ENCODE measurements around the gene ATAD3C.
"Not testable (repeated sequence)": the region's sequence is repeated elsewhere in the genome, so short reads cannot be mapped to it uniquely, and the experiment has no call there.

ATAD3C gene

DNA sequence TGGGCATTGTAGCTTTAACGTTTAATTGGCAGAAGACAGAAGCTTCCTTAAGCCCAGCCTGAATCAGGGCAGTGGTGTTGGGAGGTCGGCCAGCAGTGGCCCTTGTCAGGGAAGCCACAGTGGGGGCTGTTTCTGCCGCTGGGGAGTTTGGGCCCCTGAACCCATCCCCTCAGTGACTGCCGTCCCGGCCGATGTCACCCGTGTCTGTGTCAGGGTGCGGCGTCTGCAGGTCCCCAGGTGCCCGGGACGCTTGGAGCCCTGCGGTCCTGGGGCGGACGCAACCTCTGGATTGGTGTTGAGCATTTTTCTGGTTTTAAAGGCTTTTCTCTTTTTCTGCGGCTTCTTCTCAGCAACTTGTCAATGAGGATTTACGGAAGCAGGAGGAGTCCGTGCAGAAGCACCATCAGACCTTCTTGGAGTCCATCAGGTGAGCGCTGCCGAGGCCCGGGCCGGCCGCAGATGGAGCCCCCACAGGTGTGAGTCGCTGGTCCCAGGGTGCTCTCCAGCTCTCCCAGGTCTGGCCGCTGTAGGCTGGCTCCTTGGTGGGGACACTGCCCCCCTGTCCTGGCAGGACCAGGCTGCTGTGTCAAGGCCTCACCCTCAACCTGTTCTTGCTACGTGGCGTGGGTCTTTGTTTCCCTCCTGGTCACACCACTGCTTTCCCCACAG is 2.3 kb downstream of the ATAD3C start:
- DNase-seq (ENCODE audit: low spot score) = no peak

DNA sequence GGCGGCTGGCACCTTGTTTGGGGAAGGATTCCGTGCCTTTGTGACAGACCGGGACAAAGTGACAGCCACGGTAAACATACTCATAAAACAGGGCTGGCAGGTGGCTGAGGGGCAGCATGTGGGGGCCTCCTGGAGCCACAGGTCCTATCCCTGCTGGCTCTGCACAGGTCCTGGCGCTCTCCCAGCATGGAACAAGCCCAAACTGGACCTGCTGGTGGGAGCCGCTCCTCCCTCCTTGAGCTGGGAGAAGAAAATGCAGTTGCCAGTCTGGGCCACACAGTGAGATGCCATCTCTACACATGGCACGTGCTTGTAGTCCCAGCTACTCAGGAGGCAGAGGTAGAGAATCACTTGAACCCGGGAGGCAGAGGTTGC is 2.9 kb downstream of the ATAD3C start:
- not testable (repeated sequence) for DNase-seq (ENCODE audit: low spot score)

DNA sequence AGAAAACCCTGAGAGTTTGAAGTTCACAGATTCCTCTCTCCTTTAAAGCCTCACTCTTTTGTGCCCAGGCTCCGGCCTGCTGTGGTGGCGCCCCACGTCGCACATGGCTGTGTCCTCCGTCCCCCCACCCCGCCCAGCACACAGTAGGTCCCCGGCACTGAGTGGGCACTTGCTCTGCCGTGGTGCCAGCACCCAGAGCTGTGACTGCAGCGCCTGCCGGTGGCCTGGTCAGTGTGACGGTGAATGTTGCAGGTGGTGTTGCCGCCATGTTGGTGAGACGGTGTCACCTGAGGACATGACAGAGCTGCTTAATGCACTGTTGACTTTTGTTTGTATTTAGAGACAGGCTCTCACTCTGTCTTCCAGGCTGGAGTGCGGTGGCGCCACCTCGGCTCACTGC is 3.4 kb downstream of the ATAD3C start:
- DNase-seq (ENCODE audit: low spot score) = no peak

DNA sequence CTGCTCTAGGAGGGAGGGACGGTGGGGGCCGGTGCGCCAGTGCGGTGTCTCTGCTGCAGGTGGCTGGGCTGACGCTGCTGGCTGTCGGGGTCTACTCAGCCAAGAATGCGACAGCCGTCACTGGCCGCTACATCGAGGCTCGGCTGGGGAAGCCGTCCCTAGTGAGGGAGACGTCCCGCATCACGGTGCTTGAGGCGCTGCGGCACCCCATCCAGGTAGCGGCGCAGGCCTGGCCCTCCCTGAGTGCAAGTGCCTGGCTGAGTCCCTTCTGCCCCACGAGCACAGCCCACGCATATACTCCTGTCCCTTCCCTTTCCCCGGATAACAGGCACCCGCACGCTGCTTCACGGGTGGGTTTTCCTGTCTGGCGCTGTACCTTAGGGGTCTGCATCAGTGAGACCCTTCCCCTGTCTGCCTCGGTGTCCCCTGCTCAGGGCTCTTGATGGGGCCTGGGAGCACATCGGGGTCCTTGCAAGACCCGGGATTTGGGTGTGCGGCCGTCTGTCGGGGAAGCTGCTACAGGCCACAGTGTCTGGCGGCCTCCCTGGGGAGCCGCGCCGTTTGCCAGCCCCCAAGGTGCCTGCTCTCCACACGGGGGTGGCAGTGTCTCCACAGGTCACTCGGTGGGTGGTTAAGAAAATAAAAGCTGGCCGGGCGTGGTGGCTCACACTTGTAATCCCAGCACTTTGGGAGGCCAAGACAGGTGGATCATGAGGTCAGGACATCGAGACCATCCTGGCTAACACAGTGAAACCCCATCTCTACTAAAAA is 5.0 kb downstream of the ATAD3C start:
- DNase-seq (ENCODE audit: low spot score) = not testable (repeated sequence)

DNA sequence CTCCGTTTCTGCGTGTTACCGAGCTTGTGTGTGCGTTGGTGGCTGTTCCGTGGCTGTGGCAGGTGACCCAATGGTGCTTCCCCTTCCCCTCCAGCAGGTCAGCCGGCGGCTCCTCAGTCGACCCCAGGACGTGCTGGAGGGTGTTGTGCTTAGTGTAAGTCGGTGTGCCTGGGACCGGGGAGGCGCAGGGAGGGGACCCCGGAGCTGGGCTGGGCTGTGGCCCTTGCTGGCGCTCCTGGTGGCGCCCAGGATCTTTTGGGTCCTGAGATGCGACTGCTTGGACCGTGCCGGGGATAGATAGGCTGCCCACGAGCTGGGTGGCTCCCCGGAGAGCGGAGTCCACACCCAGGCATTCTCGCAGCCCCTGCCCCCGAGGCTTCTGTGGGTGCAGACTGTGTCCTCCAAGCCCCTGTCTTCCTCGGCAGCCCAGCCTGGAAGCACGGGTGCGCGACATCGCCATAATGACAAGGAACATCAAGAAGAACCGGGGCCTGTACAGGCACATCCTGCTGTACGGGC is 5.9 kb downstream of the ATAD3C start:
- no peak for DNase-seq (ENCODE audit: low spot score)

DNA sequence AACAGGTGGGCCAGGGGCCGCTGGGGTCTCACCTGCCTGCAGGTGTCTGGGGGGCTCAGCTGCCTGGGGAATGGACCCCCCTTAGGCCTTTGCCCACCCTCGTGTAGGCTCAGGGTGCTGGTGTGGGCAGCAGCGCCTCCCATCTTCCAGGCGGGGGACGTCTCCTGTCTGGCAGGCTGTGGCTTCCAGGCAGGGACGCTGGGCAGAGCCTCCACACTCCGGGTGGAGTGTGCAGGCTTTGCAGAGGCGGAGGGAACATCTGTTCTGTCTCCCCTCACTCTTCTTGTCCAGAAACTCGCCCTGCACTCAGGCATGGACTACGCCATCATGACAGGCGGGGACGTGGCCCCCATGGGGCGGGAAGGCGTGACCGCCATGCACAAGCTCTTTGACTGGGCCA is 6.4 kb downstream of the ATAD3C start:
- not testable (repeated sequence) for DNase-seq (ENCODE audit: low spot score)

DNA sequence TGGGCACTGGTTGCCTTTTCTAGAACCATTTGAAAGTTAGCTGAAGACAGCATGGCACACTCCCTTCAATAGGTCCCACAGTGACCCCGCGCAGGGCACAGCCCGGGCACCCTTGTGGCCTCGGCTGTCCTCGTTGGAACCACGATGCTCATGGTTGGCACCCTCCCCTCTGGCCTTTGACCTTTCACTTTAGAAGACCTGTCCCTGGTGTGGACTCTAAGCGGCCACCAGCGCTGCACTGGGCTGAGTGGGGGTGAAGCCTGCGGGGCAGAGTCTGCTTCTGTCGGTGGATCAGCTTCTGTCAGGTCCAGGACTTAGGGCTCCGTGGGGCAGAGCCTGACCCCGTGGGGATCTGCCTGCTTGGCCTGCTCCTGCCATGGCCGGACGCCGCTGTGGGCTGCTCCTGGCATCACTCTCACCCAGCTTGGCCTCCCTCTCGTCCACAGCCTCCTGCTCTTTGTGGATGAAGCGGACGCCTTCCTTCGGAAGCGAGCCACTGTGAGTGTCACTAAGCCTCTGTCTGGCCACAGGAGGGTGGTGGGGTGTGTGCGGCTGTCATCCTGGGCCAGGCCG is 7.3 kb downstream of the ATAD3C start:
- not testable (repeated sequence) for DNase-seq (ENCODE audit: low spot score)

DNA sequence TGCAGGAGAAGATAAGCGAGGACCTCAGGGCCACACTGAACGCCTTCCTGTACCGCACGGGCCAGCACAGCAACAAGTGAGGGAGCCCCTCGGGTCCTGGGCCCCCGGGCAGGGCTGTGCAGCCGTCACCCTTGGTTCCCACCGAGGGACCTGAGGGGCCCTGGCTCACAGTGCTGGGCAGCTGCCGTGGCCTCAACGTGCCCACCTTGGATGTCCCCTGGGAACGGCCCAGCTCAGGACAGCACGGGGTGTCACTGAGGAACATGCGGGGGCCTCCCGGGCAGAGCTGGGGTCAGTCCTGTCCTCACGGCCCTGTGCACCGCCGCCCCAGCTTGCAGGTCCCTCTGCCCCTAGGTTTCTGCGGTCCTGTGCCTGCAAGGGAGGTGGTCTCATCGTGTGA is 9.7 kb downstream of the ATAD3C start:
- not testable (repeated sequence) for DNase-seq (ENCODE audit: low spot score)

DNA sequence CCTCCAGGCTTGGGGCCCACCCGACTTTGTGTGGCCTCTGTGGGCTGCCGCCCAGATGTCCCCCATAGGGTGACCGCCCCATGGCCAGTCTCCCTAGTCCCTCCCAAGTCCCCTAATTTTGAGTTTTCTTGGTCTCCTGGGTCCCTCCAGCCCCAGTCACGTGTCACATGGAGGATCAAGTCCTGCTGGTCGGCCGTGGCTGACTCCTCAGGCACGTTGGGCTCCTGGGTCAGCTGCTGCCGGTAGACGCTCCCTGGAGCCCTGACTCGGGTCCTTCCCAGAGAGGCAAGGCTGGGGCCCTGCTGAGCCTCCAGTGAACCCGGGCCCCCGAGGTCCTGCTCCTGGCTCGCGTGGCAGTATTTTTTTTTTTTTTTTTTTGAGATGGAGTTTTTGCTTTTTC is 10.2 kb downstream of the ATAD3C start:
- DNase-seq (ENCODE audit: low spot score) = not testable (repeated sequence)

DNA sequence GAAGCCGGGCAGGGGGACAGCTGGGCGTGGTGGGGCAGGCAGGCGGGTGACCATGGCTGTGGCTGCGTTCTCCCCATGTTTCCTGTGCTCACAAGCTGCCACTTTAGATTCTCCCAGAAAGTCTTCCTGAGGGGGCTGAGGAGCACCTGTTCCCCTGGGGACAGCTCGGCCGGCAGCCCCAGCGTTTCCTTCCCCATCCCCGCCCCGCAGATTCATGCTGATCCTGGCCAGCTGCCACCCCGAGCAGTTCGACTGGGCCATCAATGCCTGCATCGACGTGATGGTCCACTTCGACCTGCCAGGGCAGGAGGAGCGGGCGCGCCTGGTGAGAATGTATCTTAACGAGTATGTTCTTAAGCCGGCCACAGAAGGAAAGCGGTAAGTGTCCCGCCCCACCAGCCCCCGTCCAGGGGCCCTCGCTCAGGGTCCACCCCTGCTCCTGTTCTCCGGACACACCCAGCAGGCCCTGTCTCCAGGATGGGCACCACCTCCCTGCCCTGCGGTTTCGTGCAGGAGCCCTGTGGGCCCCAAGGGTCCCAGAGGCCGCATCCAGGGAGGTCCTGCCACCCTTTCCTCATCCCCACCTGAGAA is 11.1 kb downstream of the ATAD3C start:
- DNase-seq (ENCODE audit: low spot score) = no peak

DNA sequence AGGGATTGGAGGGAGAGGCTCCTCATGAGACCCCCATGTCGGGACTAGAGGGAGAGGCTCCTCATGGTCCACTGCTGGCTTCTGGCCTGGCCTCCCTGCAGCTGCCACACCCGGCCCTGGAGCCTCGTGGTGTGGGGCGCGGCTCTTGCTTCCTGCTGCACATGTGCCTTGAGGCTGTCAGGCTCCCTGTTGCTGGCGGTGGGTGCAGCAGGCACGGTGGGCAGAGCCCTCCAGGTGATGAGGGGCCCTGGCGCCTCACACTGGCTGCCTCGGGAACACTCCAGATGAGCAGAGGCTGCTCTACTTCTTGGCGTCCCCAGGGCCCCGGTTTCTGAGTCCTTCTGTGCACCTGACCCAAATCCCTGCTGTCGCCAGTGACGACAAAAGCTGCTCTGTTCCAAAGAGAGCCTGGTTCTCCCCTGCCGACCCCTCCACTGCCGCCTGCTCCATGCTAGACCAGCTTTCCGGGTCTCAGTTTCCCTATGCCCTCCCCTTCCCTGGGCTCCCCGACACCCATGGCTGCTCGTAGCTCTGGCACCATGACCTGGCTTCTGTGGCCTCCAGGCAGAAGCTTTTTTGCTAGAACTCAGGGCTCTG is 12.3 kb downstream of the ATAD3C start:
- DNase-seq (ENCODE audit: low spot score) = no peak

DNA sequence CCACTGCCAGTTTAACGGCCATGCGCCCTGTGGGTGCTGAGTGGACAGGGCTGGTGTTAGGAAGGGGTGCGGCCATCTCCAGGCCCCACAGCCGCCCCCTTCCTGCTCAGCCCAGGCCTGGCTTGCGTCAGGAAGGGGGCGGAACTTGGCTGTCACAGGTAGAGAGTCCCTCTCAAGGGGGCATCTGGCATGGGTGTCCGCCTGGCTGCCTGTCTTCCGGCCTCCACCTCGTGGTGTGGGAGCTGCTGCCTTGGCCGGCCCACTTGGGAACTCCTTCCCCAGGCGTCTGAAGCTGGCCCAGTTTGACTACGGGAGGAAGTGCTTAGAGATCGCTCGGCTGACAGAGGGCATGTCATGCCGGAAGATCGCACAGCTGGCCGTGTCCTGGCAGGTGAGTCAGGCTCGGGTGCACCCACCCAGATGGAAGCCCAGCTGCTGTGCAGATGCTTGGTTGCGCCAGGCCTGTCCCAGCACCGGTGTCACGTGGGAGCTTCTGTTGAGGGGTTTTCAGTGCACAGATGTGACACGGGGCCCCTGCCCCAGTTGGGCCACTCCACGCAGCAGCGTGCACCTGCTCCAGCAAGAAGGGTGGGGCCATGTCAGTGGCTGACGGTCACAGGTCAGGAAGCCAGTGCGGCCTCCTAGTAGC is 13.0 kb downstream of the ATAD3C start:
- DNase-seq (ENCODE audit: low spot score) = no peak

DNA sequence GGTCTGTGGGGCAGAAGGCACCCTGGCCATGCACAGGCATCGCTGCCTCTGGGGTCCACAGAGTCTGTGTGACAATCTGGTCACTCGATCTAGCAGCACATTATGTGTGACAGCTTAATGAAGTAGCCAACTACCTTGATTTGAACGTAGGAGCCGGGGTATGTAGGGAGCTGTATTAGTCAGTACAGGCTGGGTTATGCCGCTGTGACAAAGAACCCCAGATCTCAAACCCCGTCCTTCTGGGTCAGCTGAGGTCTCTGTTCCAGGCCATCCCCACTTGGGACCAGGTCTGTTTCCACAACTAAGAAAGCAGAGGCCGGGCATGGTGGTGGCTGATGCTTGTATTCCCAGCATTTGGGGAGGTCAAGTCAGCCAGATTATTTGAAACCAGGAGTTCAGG is 13.8 kb downstream of the ATAD3C start:
- DNase-seq (ENCODE audit: low spot score) = no peak

DNA sequence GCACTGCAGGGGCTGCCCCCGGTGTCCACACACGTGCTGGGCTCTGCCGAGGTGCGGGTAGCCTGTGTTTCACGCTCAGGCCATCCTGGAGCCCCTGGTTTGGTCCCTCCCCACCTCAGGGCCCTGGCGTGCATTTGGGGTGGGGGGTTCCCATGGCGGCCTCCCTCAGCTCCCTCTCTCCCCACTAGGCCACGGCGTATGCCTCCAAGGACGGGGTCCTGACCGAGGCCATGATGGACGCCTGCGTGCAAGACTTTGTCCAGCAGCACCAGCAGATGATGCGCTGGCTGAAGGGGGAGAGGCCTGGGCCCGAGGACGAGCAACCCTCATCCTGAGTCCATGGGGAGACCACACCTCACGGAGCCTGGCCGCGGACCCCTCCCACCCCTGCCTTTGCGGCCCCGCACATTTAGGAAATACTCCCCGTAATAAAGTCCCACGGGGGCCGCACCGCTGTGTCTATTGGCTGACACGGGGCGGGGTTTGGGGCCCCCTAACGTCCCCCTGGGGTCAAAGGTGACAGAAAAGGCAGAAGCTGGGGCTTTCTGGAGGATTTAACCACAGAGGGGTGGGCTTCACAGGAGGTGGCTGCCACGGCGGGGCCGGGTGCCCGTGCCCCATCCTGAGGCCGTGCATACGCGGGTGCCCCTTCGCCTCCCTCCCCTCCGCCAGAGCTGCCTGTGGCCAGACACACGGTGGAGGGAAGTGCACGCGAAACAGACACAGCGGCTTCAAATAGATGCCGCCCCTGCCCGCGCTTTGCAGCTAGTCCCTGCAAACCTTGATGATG is 18.9 kb downstream of the ATAD3C start:
- DNase-seq (ENCODE audit: low spot score) = not testable (repeated sequence)

DNA sequence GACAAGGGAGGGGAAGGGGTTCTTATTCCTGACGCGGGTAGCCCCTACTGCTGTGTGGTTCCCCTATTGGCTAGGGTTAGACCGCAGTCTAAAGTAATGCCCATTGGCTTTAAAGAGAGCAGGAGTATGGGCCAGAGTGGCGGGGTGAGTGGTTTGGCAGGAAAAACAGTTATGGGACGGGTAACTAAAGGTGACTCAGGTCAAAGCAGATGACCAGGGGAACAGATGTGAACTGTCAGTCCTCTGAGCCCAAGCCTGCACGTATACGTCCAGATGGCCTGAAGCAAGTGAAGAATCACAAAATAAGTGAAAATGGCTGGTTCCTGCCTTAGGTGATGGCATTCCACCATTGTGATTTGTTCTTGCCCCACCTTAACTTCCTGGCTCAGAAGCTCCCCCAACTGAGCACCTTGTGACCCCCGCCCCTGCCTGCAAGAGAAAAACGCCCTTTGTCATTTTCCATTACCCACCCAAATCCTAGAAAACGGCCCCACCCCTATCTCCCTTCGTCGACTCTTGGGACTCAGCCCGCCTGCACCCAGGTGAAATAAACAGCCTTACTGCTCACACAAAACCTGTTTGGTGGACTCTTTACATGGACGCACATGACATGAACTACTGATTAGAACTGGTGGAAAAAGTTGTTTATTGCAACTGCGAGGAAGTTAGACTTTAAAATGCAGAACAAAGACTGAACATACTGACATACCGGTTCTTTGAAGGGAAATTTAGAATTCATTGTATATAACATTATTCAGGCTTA is 21.3 kb downstream of the ATAD3C start:
- DNase-seq (ENCODE audit: low spot score) = no peak

DNA sequence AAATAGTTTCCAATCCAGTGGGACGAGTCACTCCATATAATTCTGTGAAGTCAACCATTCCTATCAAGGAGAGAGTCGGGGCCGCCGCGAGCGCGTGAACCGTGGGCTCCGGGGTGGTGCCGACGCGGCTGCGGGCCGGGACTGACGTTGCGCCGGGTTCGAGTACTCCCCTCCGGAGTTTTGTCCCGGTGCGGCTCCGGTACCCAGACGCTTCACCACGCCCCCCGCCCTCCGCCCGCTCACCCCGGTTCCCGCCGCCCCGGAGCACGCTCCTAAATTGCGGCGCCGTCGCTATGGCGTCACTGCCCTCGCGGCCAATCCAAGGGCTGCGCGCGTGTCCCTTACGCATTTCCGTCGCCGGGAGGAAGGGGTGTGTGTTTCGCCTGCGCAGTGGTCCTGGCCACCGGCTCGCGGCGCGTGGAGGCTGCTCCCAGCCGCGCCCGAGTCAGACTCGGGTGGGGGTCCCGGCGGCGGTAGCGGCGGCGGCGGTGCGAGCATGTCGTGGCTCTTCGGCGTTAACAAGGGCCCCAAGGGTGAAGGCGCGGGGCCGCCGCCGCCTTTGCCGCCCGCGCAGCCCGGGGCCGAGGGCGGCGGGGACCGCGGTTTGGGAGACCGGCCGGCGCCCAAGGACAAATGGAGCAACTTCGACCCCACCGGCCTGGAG is 22.0 kb downstream of the ATAD3C start, which contains the start of gene ATAD3B:
ATAD3B (plus strand) TSS at position 377 of the 664 bp plus-strand sequence; CDS start at position 497, 120 bp downstream.
- peak; percentile 85 for DNase-seq (ENCODE audit: low spot score)

DNA sequence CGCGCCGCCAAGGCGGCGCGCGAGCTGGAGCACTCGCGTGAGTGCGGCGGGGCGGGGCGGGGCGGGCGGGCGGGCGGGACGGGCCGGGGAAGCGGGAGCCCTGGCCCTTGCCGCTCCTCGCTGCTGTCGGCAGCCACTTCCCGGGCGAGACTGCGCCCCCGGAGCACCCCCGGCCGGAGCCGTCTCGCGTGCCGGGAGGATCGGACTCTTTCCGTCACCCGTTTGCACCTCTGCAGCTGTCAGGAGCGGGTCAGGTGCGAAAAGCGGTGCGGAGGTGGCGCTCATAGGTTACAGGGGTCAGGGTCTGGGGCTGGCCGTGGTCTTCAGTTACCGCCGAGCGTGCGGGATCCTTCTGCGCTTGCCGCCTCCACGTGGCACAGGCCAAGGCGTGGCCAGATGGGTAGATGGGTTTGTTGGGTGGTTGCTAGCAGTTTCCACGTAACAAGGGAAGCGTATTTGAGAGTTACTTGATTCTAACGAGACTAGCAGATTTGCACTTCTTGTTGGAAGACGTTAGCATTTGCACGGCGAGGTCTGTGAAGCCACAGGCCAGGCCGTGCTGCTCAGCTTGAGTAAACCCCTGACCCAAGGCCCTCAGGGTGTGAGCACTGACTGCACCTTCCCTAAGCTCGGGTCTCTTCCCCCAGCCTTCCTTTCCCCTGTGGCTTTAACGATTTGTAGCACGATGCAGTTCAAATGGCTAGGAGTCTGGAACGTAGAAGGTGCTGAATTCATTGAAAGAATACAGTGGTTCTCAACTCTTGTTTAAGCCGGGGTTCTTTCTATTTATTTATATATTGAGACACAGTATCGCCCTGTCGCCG is 22.8 kb downstream of the ATAD3C start:
- not testable (repeated sequence) for DNase-seq (ENCODE audit: low spot score)

DNA sequence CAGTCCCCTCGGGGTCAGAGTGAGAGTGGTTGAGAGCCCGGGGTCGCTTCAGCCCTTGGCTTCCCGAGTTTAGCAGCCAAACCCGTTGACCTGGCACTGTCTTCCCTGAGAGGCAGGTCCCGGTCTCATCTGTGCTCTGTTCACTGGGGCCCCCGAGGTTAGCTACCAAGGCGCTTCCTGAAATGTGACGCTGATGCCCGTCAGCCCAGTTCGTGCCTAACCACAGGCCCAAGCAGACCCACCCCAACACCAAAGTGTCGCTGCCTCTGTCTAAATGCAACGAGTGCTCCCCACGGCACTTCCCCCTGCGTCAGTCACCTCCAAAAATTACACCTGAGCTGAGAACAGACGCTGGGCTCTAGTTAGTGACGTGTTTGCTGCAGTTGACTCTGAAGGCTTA is 26.5 kb downstream of the ATAD3C start:
- not testable (repeated sequence) for DNase-seq (ENCODE audit: low spot score)

DNA sequence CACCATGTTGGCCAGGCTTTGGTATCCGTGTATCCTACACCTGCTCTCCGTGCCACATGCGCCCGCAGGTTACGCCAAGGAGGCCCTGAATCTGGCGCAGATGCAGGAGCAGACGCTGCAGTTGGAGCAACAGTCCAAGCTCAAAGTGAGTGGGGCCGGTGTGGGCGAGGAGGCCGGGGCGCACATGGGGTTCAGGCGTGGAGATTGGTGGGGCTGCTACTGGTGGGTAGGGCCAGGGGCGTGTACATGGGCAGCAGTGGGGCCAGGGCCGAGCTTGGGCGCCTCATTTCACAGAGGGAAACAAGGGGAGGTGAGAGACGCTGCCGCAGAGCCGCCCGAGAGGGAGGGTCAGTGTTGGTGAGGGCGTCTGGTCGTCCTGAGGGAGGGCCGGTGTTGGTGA is 27.7 kb downstream of the ATAD3C start:
- DNase-seq (ENCODE audit: low spot score) = no peak
